Activated CD8-positive, alpha-beta T cell treated with anti-CD3 and anti-CD28 coated beads for 36 hours (primary cell): ENCODE measurements around the gene STK4. TPM values are rescaled to one million over a fixed set of nuclear protein-coding genes. Genes with fewer than 3 reads are reported as not detected.

Experiments
- ATAC-seq: fragments of 200-7000 bp; cut with Tn5 transposase; one replicate; pipeline ENCODE4 v1.10.0; 2021; ENCODE audit warnings: mild to moderate bottlenecking, moderate library complexity
- CTCF ChIA-PET: fragments of 350-600 bp; sonication (Branson Sonifier 250); formaldehyde crosslinking; loops from one replicate; lab custom pipeline; 2021; ENCODE audit warnings: antibody characterized with exemption; lab: Charles Lee
- POLR2A ChIA-PET: fragments of 350-600 bp; sonication (Branson Sonifier 250); formaldehyde crosslinking; loops from one replicate; lab custom pipeline; 2021; ENCODE audit warnings: antibody characterized with exemption; lab: Charles Lee
- DNase-seq: peaks from one replicate; pipeline ENCODE4 v3.0.0-alpha.2; 2020
- H3K27ac Mint-ChIP-seq: one replicate; pipeline ENCODE4 v1.8.0; 2021; ENCODE audit warnings: mild to moderate bottlenecking, mixed read lengths
- H3K27me3 Mint-ChIP-seq: one replicate; pipeline ENCODE4 v1.8.0; 2021; ENCODE audit warnings: mixed read lengths
- H3K36me3 Mint-ChIP-seq: one replicate; pipeline ENCODE4 v1.8.0; 2021; ENCODE audit warnings: low read depth, mixed read lengths
- H3K4me1 Mint-ChIP-seq: one replicate; pipeline ENCODE4 v1.8.0; 2021; ENCODE audit warnings: low read depth, mixed read lengths
- H3K4me3 Mint-ChIP-seq: one replicate; pipeline ENCODE4 v1.8.0; 2021; ENCODE audit warnings: mild to moderate bottlenecking, moderate library complexity, mixed read lengths
- H3K9me3 Mint-ChIP-seq: one replicate; pipeline ENCODE4 v1.8.0; 2021; ENCODE audit warnings: mixed read lengths
- CTCF ChIP-seq: fragments of 200-600 bp; IDR thresholded peaks from one replicate; pipeline ENCODE4 v1.8.0; 2022; ENCODE audit warnings: antibody characterized with exemption, mild to moderate bottlenecking
- intact Hi-C: fragments of 100-400 bp; cut with micrococcal nuclease; formaldehyde crosslinking; loops from one replicate; pipeline ENCODE4 v1.10.0; 2022
- total RNA-seq, 2 experiments: library from RNA; stranded (reverse); gene quantifications; one replicate each; pipeline ENCODE4 v1.2.3, GENCODE V29; 2021

STK4 gene
- total RNA-seq, 2 experiments from 2014 or later: 154 to 165 TPM

- H3K36me3 Mint-ChIP-seq: peaks cover 60% of the 10 kb centered on the region
- DNase-seq: no peak
- peaks cover 2% of the 10 kb centered on the region for H3K4me1 Mint-ChIP-seq
- POLR2A ChIA-PET: interaction anchor here (0.6 to 3.5 kb wide), 8 partner anchors 10 to 196 kb away, joined by 3 to 30 read pairs (median 5); partner anchors contain the start of genes PABPC1L and TOMM34
- H3K27me3 Mint-ChIP-seq: no peaks in the 10 kb centered on the region
- peak overlapping the region; percentile 30 for H3K27ac Mint-ChIP-seq
- H3K4me3 Mint-ChIP-seq: no peak overlapping the region
- intact Hi-C loops: no loop called here
- CTCF ChIA-PET: interaction anchor here (1.6 to 1.9 kb wide), 3 partner anchors 10 to 494 kb away, joined by 3 to 9 read pairs (median 5); no protein-coding TSS in a partner anchor
- H3K9me3 Mint-ChIP-seq: no peaks in the 10 kb centered on the region
- TF ChIP-seq CTCF: no peak
- ATAC-seq: no peak
Measured at GRCh38 chr20:44942264-44942973, 23.9 kb upstream of the STK4 start.

- Mint-ChIP-seq H3K9me3 (no peaks in the 10 kb centered on the region), H3K36me3 (peaks cover 53% of the 10 kb centered on the region), H3K27ac (no peak overlapping the region), H3K27me3 (no peaks in the 10 kb centered on the region), H3K4me1 (peaks cover 2% of the 10 kb centered on the region), H3K4me3 (no peak overlapping the region)
- DNase-seq (no peak), ATAC-seq (no peak)
- no peak for TF ChIP-seq CTCF
- ChIA-PET POLR2A (interaction anchor here (2.2 to 3.5 kb wide), 2 partner anchors 8 to 17 kb away, joined by 16 to 30 read pairs; partner anchors contain the start of gene TOMM34), CTCF (no interaction called here)
- intact Hi-C loops: no loop called here
Measured at GRCh38 chr20:44943828-44944227, 22.5 kb upstream of the STK4 start.

- POLR2A ChIA-PET: interaction anchor here (1.3 kb wide), 2 partner anchors 12 to 17 kb away, joined by 4 read pairs; no protein-coding TSS in a partner anchor
- no peaks in the 10 kb centered on the region for H3K27me3 Mint-ChIP-seq
- no peak for TF ChIP-seq CTCF
- no peaks in the 10 kb centered on the region for H3K9me3 Mint-ChIP-seq
- DNase-seq (no peak), ATAC-seq (no peak)
- no peak overlapping the region for H3K4me3 Mint-ChIP-seq
- H3K4me1 Mint-ChIP-seq: peaks cover 2% of the 10 kb centered on the region
- CTCF ChIA-PET: no interaction called here
- peaks cover 61% of the 10 kb centered on the region for H3K36me3 Mint-ChIP-seq
- intact Hi-C loops: no loop called here
- H3K27ac Mint-ChIP-seq: no peak overlapping the region
Measured at GRCh38 chr20:44945261-44945660, 21.1 kb upstream of the STK4 start.

- peaks cover 65% of the 10 kb centered on the region for H3K36me3 Mint-ChIP-seq
- no peak overlapping the region for H3K4me3 Mint-ChIP-seq
- H3K9me3 Mint-ChIP-seq: no peaks in the 10 kb centered on the region
- no peak for DNase-seq
- no peak overlapping the region for H3K27ac Mint-ChIP-seq
- H3K4me1 Mint-ChIP-seq: peaks cover 2% of the 10 kb centered on the region
- CTCF ChIA-PET: interaction anchor here (0.9 to 1.5 kb wide), 2 partner anchors 13 kb away, joined by 3 to 4 read pairs; no protein-coding TSS in a partner anchor
- intact Hi-C loops: no loop called here
- no peak for TF ChIP-seq CTCF
- POLR2A ChIA-PET: interaction anchor here (1.2 to 1.7 kb wide), 5 partner anchors 9 to 16 kb away, joined by 3 to 7 read pairs (median 4); partner anchors contain the start of gene TOMM34
- H3K27me3 Mint-ChIP-seq: no peaks in the 10 kb centered on the region
- no peak for ATAC-seq
Measured at GRCh38 chr20:44946271-44946852, 19.9 kb upstream of the STK4 start.
